DND-41 (cell line): Measurements from ENCODE around the gene ANKRD13B.

Experiments used
- CTCF ChIP-seq: IDR thresholded peaks from 2 replicates; pipeline ENCODE4 v1.5.1; 2012; ENCODE audit warnings: borderline replicate concordance, low read length, moderate library complexity, mild to moderate bottlenecking; ENCODE audit not compliant: poor library complexity, severe bottlenecking; ENCODE audit errors: extremely low read depth
- EZH2 ChIP-seq: IDR thresholded peaks from 3 replicates; pipeline ENCODE4 v1.6.1; 2012; ENCODE audit warnings: borderline replicate concordance, low read depth, mild to moderate bottlenecking, moderate library complexity, low read length, inconsistent platforms; ENCODE audit not compliant: severe bottlenecking

DNA sequence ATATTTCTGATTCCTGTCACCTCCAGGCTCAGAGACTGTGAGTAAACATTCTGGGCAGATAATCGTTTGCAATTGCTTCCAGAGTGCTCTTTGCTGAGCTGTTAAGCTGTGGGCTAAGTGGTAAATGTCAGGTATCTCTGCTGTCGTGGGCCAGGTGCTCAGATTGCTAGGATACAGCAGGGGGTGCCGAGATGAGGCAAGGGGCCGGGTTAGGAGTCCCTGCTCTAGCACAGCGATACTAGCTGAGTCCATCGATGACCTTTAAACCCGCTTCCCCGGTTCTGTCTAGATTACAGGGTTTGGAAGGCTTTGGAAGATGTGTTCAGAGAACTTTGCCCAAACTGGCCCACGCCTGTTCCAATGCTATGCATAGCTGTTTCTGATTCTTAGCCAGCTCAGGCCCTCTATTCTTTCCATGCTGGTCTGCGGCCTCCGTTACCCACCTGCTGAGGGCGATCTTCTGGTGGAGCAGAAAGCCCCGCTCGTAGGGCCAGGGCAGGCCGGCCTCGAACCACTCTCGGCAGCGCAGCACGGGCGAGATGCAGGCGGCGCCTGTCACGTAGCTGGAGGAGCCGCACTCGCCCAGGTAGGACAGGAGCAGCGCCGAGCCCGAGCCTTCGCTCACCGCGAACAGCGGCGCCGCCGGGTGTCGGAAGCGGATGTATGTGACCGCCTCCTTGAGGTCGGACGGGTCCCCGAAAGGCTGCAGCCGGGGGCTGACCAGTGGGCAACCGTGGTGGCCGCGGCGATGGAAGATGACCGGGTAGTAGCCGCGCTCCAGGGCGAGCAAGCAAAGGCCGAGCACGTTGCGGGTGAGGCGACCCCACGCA is 27.1 kb upstream of the ANKRD13B start:
- TF ChIP-seq CTCF (peak; percentile 54), EZH2 (peak; percentile 48)
